Transverse colon (tissue), 4 donors: ENCODE measurements around the gene HASPIN.

ENCODE experiments used
- POLR2AphosphoS5 ChIP-seq, 3 donors: sonication (generic); formaldehyde crosslinking; IDR thresholded peaks; one replicate each; pipeline ENCODE4 v1.6.1; 2016; ENCODE audit warnings: antibody characterized with exemption in 3 of 3
- TF ChIP-seq, protein P1 (sequence below), 5 experiments: fragments of 200-600 bp in 3 of 5; fragments of 450-650 bp in 2 of 5; sonication (generic) in 3 of 5; IDR thresholded peaks; 1 replicate in 2 of 5; 2 replicates in 3 of 5; pipeline ENCODE4 v1.5.1; 2016 to 2017; ENCODE audit warnings: antibody characterized with exemption in 5 of 5, inconsistent platforms in 3 of 5, mild to moderate bottlenecking in 2 of 5, moderate library complexity in 1 of 5

DNA sequence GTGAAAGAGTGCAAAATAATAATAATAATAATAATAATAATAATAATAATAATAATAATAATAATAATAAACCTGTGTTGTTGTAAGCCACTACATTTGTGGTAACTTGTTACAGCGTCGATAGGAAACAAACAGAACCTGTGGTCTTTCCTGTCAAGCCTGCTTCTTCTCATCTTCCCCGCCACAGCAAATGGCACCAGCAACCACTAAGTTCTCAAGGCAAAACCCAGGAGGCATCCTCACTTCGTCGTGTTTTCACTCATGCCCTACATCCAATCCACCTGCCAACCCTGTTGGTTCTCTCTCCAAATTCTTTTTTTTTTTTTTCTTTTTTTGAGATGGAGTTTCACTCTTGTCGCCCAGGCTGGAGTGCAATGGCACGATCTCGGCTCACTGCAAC, 43.1 kb downstream of the HASPIN start:
- no peak for TF ChIP-seq POLR2AphosphoS5 (IDR thresholded peaks at IDR 0.05)
- TF ChIP-seq, protein P1, sequence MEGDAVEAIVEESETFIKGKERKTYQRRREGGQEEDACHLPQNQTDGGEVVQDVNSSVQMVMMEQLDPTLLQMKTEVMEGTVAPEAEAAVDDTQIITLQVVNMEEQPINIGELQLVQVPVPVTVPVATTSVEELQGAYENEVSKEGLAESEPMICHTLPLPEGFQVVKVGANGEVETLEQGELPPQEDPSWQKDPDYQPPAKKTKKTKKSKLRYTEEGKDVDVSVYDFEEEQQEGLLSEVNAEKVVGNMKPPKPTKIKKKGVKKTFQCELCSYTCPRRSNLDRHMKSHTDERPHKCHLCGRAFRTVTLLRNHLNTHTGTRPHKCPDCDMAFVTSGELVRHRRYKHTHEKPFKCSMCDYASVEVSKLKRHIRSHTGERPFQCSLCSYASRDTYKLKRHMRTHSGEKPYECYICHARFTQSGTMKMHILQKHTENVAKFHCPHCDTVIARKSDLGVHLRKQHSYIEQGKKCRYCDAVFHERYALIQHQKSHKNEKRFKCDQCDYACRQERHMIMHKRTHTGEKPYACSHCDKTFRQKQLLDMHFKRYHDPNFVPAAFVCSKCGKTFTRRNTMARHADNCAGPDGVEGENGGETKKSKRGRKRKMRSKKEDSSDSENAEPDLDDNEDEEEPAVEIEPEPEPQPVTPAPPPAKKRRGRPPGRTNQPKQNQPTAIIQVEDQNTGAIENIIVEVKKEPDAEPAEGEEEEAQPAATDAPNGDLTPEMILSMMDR (IDR thresholded peaks at IDR 0.05): no peak
